Measurements from ENCODE around the gene BRF1. TPM values are rescaled to one million over a fixed set of nuclear protein-coding genes. Genes with fewer than 3 reads are reported as not detected.

BRF1 gene
- total RNA-seq, 4 donors from 2014 or later = 22.2 to 37.9 (median 26.2) TPM

GRCh38 chr14:105332350-105332874 is 31.6 kb upstream of the BRF1 start:
- H3K27ac ChIP-seq = no peak overlapping the region
- H3K27me3 ChIP-seq = no peaks in the 10 kb centered on the region
- no peaks in the 10 kb centered on the region for H3K36me3 ChIP-seq
- no CpG with 5 or more reads among the region's 11 CpGs for WGBS, 2 donors
- TF ChIP-seq POLR2A (IDR thresholded peaks at IDR 0.05) (no peak), CTCF (IDR thresholded peaks at IDR 0.05) (no peak)
- DNase-seq = no peak
- intact Hi-C loops (cut with DNase I) = no loop called here
- H3K4me3 ChIP-seq = no peak overlapping the region
- peaks cover 3 to 69% (median 13%) of the 10 kb centered on the region in 3 donors for H3K4me1 ChIP-seq
- H3K9me3 ChIP-seq = no peaks in the 10 kb centered on the region

- peak overlapping the region in 1 of 4 donors; percentile 57 for H3K27ac ChIP-seq
- WGBS, 2 donors = 62 to 77% methylated on average over 6 to 7 of the region's 8 CpGs
- TF ChIP-seq CTCF (IDR thresholded peaks at IDR 0.05) (no peak), POLR2A (IDR thresholded peaks at IDR 0.05) (no peak)
- intact Hi-C loops (cut with DNase I) = no loop called here
- H3K4me1 ChIP-seq = peaks cover 3 to 65% (median 13%) of the 10 kb centered on the region in 3 donors
- no peaks in the 10 kb centered on the region for H3K27me3 ChIP-seq
- no peaks in the 10 kb centered on the region for H3K9me3 ChIP-seq
- no peaks in the 10 kb centered on the region for H3K36me3 ChIP-seq
- DNase-seq = no peak
- H3K4me3 ChIP-seq = no peak overlapping the region
Measured at GRCh38 chr14:105331575-105332349, 31.0 kb upstream of the BRF1 start.

- TF ChIP-seq POLR2A (IDR thresholded peaks at IDR 0.05) (no peak), CTCF (IDR thresholded peaks at IDR 0.05) (no peak)
- 38 to 46% methylated on average over 9 of the region's 13 CpGs for WGBS, 2 donors
- H3K4me1 ChIP-seq = peaks cover 7 to 56% (median 13%) of the 10 kb centered on the region in 3 donors
- DNase-seq = no peak
- peak overlapping the region in 2 of 4 donors; percentile 57 to 59 for H3K27ac ChIP-seq
- intact Hi-C loops (cut with DNase I) = no loop called here
- H3K9me3 ChIP-seq = no peaks in the 10 kb centered on the region
- H3K36me3 ChIP-seq = no peaks in the 10 kb centered on the region
- no peaks in the 10 kb centered on the region for H3K27me3 ChIP-seq
- no peak overlapping the region for H3K4me3 ChIP-seq
Measured at GRCh38 chr14:105330491-105330895, 29.7 kb upstream of the BRF1 start.

- no peaks in the 10 kb centered on the region for H3K9me3 ChIP-seq
- peak overlapping the region in 1 of 4 donors; percentile 57 for H3K27ac ChIP-seq
- DNase-seq = no peak
- H3K36me3 ChIP-seq = no peaks in the 10 kb centered on the region
- intact Hi-C loops (cut with DNase I) = no loop called here
- H3K4me1 ChIP-seq = peaks cover 10 to 56% (median 14%) of the 10 kb centered on the region in 3 donors
- H3K4me3 ChIP-seq = no peak overlapping the region
- WGBS, 2 donors = 80 to 100% methylated on average over 1 to 6 of the region's 17 CpGs
- no peaks in the 10 kb centered on the region for H3K27me3 ChIP-seq
- no peak for TF ChIP-seq CTCF (IDR thresholded peaks at IDR 0.05)
- TF ChIP-seq POLR2A (IDR thresholded peaks at IDR 0.05) = no peak
Measured at GRCh38 chr14:105329411-105330150, 28.8 kb upstream of the BRF1 start.

Data from esophagus squamous epithelium (tissue), 5 donors.